CD4-positive, alpha-beta T cell treated with Interleukin-2 at 100 ng/mL for 4 hours (primary cell): ENCODE measurements around the gene PERP.

Experiments used
- DNase-seq: peaks from one replicate; pipeline ENCODE4 v3.0.0-alpha.2; 2020; ENCODE audit warnings: low spot score

Gene PERP

DNA sequence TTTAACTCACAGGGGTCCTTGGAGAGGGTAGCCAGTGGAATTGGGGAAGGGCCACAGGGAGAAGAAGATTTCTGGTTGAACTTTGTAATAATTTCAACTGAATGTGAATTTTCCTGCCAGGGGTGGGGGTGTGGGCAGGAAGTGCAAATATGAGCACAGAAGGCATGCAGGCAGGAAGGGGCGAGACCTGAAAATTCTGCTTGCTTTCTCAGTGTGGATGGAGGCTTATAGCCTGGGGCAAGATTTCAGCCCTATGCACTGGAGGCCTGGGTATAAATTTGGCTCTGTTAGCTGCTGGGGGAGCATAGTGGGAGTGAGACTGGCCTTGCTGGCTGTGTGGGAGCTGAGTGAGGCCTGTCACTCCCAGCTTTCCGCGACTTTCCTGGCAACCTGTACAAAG lies 54.4 kb downstream of the PERP start:
- DNase-seq: no peak

DNA sequence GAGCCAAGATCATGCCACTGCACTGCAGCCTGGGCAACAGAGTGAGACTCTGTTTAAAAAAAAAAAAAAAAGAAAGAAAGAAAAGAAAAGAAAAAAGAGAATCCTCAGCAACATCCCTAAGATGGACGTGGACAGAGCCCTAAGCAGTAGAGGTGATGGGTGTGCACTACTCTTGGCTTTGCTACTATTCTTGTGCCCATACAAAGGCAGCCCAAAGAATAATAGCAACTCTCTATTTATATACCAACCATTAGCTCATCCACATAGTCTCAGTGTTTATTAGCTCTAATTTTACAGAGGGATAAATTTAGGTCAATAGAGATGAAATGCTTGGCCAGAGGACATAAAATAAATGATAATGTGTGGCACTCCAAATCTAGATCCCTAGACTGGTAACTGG lies 62.2 kb downstream of the PERP start:
- no peak for DNase-seq

DNA sequence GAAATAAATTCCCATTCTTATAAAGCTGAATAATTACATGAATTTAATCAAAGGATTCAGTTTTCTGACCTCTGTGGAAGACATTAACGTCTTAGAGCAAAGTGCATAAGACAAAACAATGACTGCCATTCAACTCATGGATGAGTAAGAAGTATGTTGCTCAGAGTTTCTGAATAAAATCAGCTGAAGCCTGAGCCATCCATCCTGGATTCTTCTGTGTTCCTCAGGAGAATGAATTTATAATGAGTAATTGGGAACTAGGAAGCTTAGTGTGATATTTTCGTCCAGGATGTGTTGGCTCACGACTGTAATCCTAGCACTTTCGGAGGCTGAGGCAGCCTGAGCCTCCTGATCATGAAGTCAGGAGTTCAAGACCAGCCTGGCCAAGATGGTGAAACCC lies 62.8 kb downstream of the PERP start:
- no peak for DNase-seq
